ENCODE results near the gene IPMK.

IPMK gene

GRCh38 chr10:58267713-58268453 lies at the start of gene IPMK:
IPMK (minus strand) TSS chr10:58267894; CDS start chr10:58267611, 283 bp downstream.
- DNase-seq (ENCODE audit: low read depth) = no peak

GRCh38 chr10:58316874-58317273 lies 49.2 kb upstream of the IPMK start:
- DNase-seq (ENCODE audit: low read depth) = no peak

GRCh38 chr10:58311026-58311425 lies 43.3 kb upstream of the IPMK start:
- no peak for DNase-seq (ENCODE audit: low read depth)

GRCh38 chr10:58307676-58308075 lies 40.0 kb upstream of the IPMK start:
- DNase-seq (ENCODE audit: low read depth) = no peak

GRCh38 chr10:58305821-58306220 lies 38.1 kb upstream of the IPMK start:
- DNase-seq (ENCODE audit: low read depth) = no peak

GRCh38 chr10:58304099-58304633 lies 36.5 kb upstream of the IPMK start:
- DNase-seq (ENCODE audit: low read depth) = no peak

- no peak for DNase-seq (ENCODE audit: low read depth)
Measured at GRCh38 chr10:58302254-58302653, 34.6 kb upstream of the IPMK start.

GRCh38 chr10:58300676-58301075 lies 33.0 kb upstream of the IPMK start:
- no peak for DNase-seq (ENCODE audit: low read depth)

GRCh38 chr10:58299580-58299979 lies 31.9 kb upstream of the IPMK start:
- DNase-seq (ENCODE audit: low read depth) = no peak

- no peak for DNase-seq (ENCODE audit: low read depth)
Measured at GRCh38 chr10:58293989-58294388, 26.3 kb upstream of the IPMK start.

- no peak for DNase-seq (ENCODE audit: low read depth)
Measured at GRCh38 chr10:58291538-58292174, 24.0 kb upstream of the IPMK start.

GRCh38 chr10:58282615-58283014 lies 14.9 kb upstream of the IPMK start:
- DNase-seq (ENCODE audit: low read depth) = no peak

- no peak for DNase-seq (ENCODE audit: low read depth)
Measured at GRCh38 chr10:58281092-58281752, 13.5 kb upstream of the IPMK start.

- DNase-seq (ENCODE audit: low read depth) = no peak
Measured at GRCh38 chr10:58280477-58280876, 12.8 kb upstream of the IPMK start.

GRCh38 chr10:58278962-58279307 lies 11.2 kb upstream of the IPMK start:
- DNase-seq (ENCODE audit: low read depth) = no peak

GRCh38 chr10:58278274-58278961 lies 10.7 kb upstream of the IPMK start:
- DNase-seq (ENCODE audit: low read depth) = no peak

- no peak for DNase-seq (ENCODE audit: low read depth)
Measured at GRCh38 chr10:58275908-58276307, 8.2 kb upstream of the IPMK start.

- DNase-seq (ENCODE audit: low read depth) = no peak
Measured at GRCh38 chr10:58275261-58275660, 7.6 kb upstream of the IPMK start.

- no peak for DNase-seq (ENCODE audit: low read depth)
Measured at GRCh38 chr10:58269782-58270290, 2.1 kb upstream of the IPMK start.

- peak; percentile 98 for DNase-seq (ENCODE audit: low read depth)
Measured at GRCh38 chr10:58268946-58269781, 1.5 kb upstream of the IPMK start, which contains the start of gene CISD1. CISD1 (plus strand) TSS chr10:58269162; CDS start chr10:58269274, 112 bp downstream.

GRCh38 chr10:58268454-58268945 lies 806 bp upstream of the IPMK start:
- peak; percentile 61 for DNase-seq (ENCODE audit: low read depth)

All from HS-5 (cell line).